Neural cell (in vitro differentiated cells): Measurements from ENCODE around the gene SLC1A3. TPM values are rescaled to one million over a fixed set of nuclear protein-coding genes. Genes with fewer than 3 reads are reported as not detected.
A peak's percentile ranks its signal among the peaks of the same experiment; 100 is the strongest.

Experiments
- H2AFZ ChIP-seq: fragments of 200-600, 300-800 bp; sonication (generic), shearing (Covaris generic); 2 replicates; pipeline ENCODE4 v1.6.0; 2014; ENCODE audit warnings: low read depth, mild to moderate bottlenecking, antibody characterized with exemption, low read length, moderate library complexity
- H3F3A ChIP-seq: fragments of 200-600 bp; shearing (Covaris generic); 2 replicates; pipeline ENCODE4 v1.6.1; 2016; ENCODE audit warnings: mild to moderate bottlenecking, moderate library complexity, mixed read lengths, antibody characterized with exemption, low read length; ENCODE audit not compliant: insufficient read depth, poor library complexity, severe bottlenecking
- H3K27ac ChIP-seq: fragments of 200-600, 300-800 bp; sonication (generic), shearing (Covaris generic); 2 replicates; pipeline ENCODE4 v1.5.1; 2014; ENCODE audit warnings: mild to moderate bottlenecking, low read length, moderate library complexity
- H3K27me3 ChIP-seq: fragments of 300-800, 200-600 bp; sonication (generic), shearing (Covaris generic); 2 replicates; pipeline ENCODE4 v1.6.0; 2014; ENCODE audit warnings: mild to moderate bottlenecking, low read depth, low read length, moderate library complexity; ENCODE audit not compliant: insufficient read depth
- H3K36me3 ChIP-seq: fragments of 300-800, 200-600 bp; sonication (generic), shearing (Covaris generic); 2 replicates; pipeline ENCODE4 v1.5.1; 2014; ENCODE audit warnings: mild to moderate bottlenecking, antibody characterized with exemption, low read length, moderate library complexity; ENCODE audit not compliant: insufficient read depth
- H3K4me2 ChIP-seq: fragments of 300-800, 200-600 bp; sonication (generic), shearing (Covaris generic); 2 replicates; pipeline ENCODE4 v1.6.0; 2014; ENCODE audit warnings: mild to moderate bottlenecking, low read length
- H3K4me3 ChIP-seq: fragments of 300-800, 200-600 bp; sonication (generic), shearing (Covaris generic); 2 replicates; pipeline ENCODE4 v1.5.1; 2014; ENCODE audit warnings: mild to moderate bottlenecking, low read length, moderate library complexity
- H3K79me2 ChIP-seq: fragments of 200-600 bp; shearing (Covaris generic); replicated peaks from 2 replicates; pipeline ENCODE4 v1.6.0; 2014; ENCODE audit warnings: mild to moderate bottlenecking, low read length, moderate library complexity; ENCODE audit not compliant: insufficient read depth
- H3K9ac ChIP-seq: fragments of 300-800, 200-600 bp; sonication (generic), shearing (Covaris generic); 2 replicates; pipeline ENCODE4 v1.6.1; 2016; ENCODE audit warnings: mild to moderate bottlenecking, low read length, mixed read lengths
- H3K9me2 ChIP-seq: fragments of 200-600 bp; shearing (Covaris generic); 2 replicates; pipeline ENCODE4 v1.6.1; 2016; ENCODE audit warnings: mild to moderate bottlenecking, low read length, mixed read lengths; ENCODE audit not compliant: insufficient read depth
- H3K9me3 ChIP-seq: fragments of 200-600, 300-800 bp; sonication (generic), shearing (Covaris generic); 2 replicates; pipeline ENCODE4 v1.6.1; 2016; ENCODE audit warnings: mild to moderate bottlenecking, mixed run types, low read length, moderate library complexity, mixed read lengths
- H4K20me1 ChIP-seq: fragments of 200-600 bp; shearing (Covaris generic); 2 replicates; pipeline ENCODE4 v1.6.1; 2016; ENCODE audit warnings: mild to moderate bottlenecking, mixed run types; ENCODE audit not compliant: insufficient read depth
- EP300 ChIP-seq: fragments of 450-650 bp; conservative IDR thresholded peaks from 2 replicates; pipeline ENCODE4 v1.6.1; 2014; ENCODE audit warnings: antibody characterized with exemption, mild to moderate bottlenecking, moderate library complexity; ENCODE audit not compliant: poor library complexity, severe bottlenecking
- EZH2 ChIP-seq: fragments of 200-600, 300-800 bp; shearing (Covaris generic), sonication (generic); IDR thresholded peaks from 2 replicates; pipeline ENCODE4 v1.6.1; 2014; ENCODE audit warnings: antibody characterized with exemption, low read length, borderline replicate concordance, mild to moderate bottlenecking; ENCODE audit not compliant: insufficient read depth, poor library complexity, severe bottlenecking
- MXI1 ChIP-seq: fragments of 450-650 bp; conservative IDR thresholded peaks from 2 replicates; pipeline ENCODE4 v1.6.1; 2014; ENCODE audit warnings: antibody characterized with exemption, mild to moderate bottlenecking; ENCODE audit not compliant: poor library complexity, severe bottlenecking
- POLR2AphosphoS5 ChIP-seq: IDR thresholded peaks from 2 replicates; pipeline ENCODE4 v1.6.1; 2012
- SMC3 ChIP-seq: fragments of 450-650 bp; conservative IDR thresholded peaks from 2 replicates; pipeline ENCODE4 v1.6.1; 2014; ENCODE audit warnings: antibody characterized with exemption, mild to moderate bottlenecking, moderate library complexity; ENCODE audit not compliant: poor library complexity
- TAF1 ChIP-seq: IDR thresholded peaks from 2 replicates; pipeline ENCODE4 v1.6.1; 2012; ENCODE audit warnings: low read depth
- polyA minus RNA-seq: library from RNA; depleted of rRNA, polyadenylated mRNA; stranded (reverse); fragments of >200 nt; gene quantifications from 2 replicates; pipeline ENCODE4 v1.2.3, GENCODE V29; 2014
- polyA plus RNA-seq: library from polyadenylated mRNA; depleted of rRNA; stranded (reverse); fragments of >200 nt; gene quantifications from 2 replicates; pipeline ENCODE4 v1.2.3, GENCODE V29; 2014
- TF ChIP-seq, protein P1 (sequence below): fragments of 450-650 bp; IDR thresholded peaks from 2 replicates; pipeline ENCODE4 v1.5.1; 2014; ENCODE audit warnings: antibody characterized with exemption, mild to moderate bottlenecking, moderate library complexity; ENCODE audit not compliant: poor library complexity, severe bottlenecking
- TF ChIP-seq, protein P2 (sequence below): IDR thresholded peaks from 2 replicates; pipeline ENCODE4 v1.6.1; 2012; ENCODE audit warnings: borderline replicate concordance

Gene SLC1A3
- polyA plus RNA-seq = 1.9 and 3.5 TPM in 2 replicates
- polyA minus RNA-seq = 1.7 and 2.0 TPM in 2 replicates

DNA sequence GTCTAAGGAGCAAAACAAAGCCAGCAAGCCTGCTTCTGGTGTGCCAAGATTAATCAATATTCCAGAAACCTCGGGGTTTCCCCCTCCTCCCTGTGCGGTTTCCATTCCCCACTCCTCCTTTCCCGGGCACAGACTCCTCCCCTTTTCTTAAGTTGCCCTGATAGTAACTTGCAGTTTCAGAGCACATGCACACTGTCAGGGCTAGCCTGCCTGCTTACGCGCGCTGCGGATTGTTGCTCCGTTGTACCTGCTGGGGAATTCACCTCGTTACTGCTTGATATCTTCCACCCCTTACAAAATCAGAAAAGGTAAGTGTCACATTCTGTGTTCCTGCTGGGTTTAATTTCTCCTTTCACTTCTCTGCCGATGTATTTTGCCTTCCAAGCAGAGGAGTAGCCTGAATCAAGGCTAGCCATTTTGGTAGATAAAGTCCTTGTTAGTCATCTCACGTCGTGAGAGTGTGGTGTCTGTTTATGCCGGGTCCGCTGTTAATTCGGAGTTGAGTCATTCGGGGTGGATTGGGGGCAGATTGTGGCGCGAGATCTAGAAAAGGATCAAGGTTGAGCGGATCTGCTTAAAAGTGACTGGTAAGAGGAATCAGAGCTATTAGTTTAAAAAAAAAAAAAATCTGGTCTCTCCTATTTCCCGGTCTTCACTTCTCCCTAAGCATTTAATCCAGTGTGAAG lies at the start of gene SLC1A3:
TSS of gene SLC1A3 (plus strand) at position 179 of the 686 bp plus-strand sequence. CDS start 1,818 bp downstream, outside the sequence.
- no peak within 1 kb of the TSS for H3K27ac ChIP-seq

DNA sequence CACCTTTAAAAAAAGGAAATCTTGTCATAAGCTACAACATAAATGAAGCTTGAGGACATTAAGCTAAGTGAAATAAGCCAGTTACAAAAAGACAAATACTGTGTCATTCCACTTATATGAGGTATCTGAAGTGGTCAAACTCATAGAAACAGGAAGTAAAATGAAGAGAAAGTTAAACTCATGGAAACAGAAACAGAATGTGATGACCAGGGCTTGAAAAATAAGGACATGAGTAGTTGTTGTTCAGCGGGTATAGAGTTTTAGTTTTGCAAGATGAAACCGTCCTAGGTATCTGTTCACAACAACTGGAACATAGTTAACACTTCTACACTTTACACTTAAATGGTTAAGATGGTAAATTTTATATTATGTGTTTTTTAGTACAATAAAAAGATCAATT lies 47.8 kb upstream of the SLC1A3 start:
- no peak overlapping the region for H3K4me2 ChIP-seq
- no peak overlapping the region for H3K4me3 ChIP-seq
- no peaks in the 10 kb centered on the region for H3K9me2 ChIP-seq
- H3K36me3 ChIP-seq = no peaks in the 10 kb centered on the region
- TF ChIP-seq TAF1 (no peak), EP300 (no peak), EZH2 (no peak), MXI1 (no peak), POLR2AphosphoS5 (no peak)
- TF ChIP-seq, protein P1, sequence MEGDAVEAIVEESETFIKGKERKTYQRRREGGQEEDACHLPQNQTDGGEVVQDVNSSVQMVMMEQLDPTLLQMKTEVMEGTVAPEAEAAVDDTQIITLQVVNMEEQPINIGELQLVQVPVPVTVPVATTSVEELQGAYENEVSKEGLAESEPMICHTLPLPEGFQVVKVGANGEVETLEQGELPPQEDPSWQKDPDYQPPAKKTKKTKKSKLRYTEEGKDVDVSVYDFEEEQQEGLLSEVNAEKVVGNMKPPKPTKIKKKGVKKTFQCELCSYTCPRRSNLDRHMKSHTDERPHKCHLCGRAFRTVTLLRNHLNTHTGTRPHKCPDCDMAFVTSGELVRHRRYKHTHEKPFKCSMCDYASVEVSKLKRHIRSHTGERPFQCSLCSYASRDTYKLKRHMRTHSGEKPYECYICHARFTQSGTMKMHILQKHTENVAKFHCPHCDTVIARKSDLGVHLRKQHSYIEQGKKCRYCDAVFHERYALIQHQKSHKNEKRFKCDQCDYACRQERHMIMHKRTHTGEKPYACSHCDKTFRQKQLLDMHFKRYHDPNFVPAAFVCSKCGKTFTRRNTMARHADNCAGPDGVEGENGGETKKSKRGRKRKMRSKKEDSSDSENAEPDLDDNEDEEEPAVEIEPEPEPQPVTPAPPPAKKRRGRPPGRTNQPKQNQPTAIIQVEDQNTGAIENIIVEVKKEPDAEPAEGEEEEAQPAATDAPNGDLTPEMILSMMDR = no peak
- no peak overlapping the region for H2AFZ ChIP-seq
- H3K79me2 ChIP-seq = no peaks in the 10 kb centered on the region
- H3K9me3 ChIP-seq = no peaks in the 10 kb centered on the region
- no peaks in the 10 kb centered on the region for H3F3A ChIP-seq
- no peak overlapping the region for H3K27ac ChIP-seq
- no peak overlapping the region for H3K9ac ChIP-seq
- H3K27me3 ChIP-seq = no peaks in the 10 kb centered on the region
- H4K20me1 ChIP-seq = no peaks in the 10 kb centered on the region

More for the DNA sequence above, at the start of gene SLC1A3:
- H2AFZ ChIP-seq = no peak within 1 kb of the TSS
- H3K4me3 ChIP-seq = peak within 1 kb of the TSS; percentile 71
- TF ChIP-seq SMC3 (no peak), EP300 (no peak), MXI1 (peak; percentile 90)
- TF ChIP-seq, protein P1 = no peak
- TF ChIP-seq, protein P2, sequence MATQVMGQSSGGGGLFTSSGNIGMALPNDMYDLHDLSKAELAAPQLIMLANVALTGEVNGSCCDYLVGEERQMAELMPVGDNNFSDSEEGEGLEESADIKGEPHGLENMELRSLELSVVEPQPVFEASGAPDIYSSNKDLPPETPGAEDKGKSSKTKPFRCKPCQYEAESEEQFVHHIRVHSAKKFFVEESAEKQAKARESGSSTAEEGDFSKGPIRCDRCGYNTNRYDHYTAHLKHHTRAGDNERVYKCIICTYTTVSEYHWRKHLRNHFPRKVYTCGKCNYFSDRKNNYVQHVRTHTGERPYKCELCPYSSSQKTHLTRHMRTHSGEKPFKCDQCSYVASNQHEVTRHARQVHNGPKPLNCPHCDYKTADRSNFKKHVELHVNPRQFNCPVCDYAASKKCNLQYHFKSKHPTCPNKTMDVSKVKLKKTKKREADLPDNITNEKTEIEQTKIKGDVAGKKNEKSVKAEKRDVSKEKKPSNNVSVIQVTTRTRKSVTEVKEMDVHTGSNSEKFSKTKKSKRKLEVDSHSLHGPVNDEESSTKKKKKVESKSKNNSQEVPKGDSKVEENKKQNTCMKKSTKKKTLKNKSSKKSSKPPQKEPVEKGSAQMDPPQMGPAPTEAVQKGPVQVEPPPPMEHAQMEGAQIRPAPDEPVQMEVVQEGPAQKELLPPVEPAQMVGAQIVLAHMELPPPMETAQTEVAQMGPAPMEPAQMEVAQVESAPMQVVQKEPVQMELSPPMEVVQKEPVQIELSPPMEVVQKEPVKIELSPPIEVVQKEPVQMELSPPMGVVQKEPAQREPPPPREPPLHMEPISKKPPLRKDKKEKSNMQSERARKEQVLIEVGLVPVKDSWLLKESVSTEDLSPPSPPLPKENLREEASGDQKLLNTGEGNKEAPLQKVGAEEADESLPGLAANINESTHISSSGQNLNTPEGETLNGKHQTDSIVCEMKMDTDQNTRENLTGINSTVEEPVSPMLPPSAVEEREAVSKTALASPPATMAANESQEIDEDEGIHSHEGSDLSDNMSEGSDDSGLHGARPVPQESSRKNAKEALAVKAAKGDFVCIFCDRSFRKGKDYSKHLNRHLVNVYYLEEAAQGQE = peak; percentile 16
- H3K27me3 ChIP-seq = peaks cover 6% of the 10 kb centered on the region
- no peaks in the 10 kb centered on the region for H3K9me3 ChIP-seq
- H3K4me2 ChIP-seq = peak within 1 kb of the TSS; percentile 80
- peak within 1 kb of the TSS; percentile 35 for H3K9ac ChIP-seq
- no peaks in the 10 kb centered on the region for H3K9me2 ChIP-seq
- H3F3A ChIP-seq = no peaks in the 10 kb centered on the region
- H3K36me3 ChIP-seq = no peaks in the 10 kb centered on the region
- no peaks in the 10 kb centered on the region for H3K79me2 ChIP-seq
- H4K20me1 ChIP-seq = no peaks in the 10 kb centered on the region
